Measurements from ENCODE around the gene NXNL2.

Gene NXNL2

GRCh38 chr9:88578121-88579049 is 43.4 kb downstream of the NXNL2 start:
- DNase-seq (ENCODE audit: low spot score): peak; percentile 84

GRCh38 chr9:88579050-88579715 is 44.2 kb downstream of the NXNL2 start:
- DNase-seq (ENCODE audit: low spot score): no peak

- no peak for DNase-seq (ENCODE audit: low spot score)
Observed at GRCh38 chr9:88580961-88581360, 46.0 kb downstream of the NXNL2 start.

- DNase-seq (ENCODE audit: low spot score): no peak
Observed at GRCh38 chr9:88583901-88584596, 49.1 kb downstream of the NXNL2 start.

- no peak for DNase-seq (ENCODE audit: low spot score)
Observed at GRCh38 chr9:88585426-88585825, 50.4 kb downstream of the NXNL2 start.

GRCh38 chr9:88586452-88586851 is 51.5 kb downstream of the NXNL2 start:
- DNase-seq (ENCODE audit: low spot score): no peak

GRCh38 chr9:88587182-88587581 is 52.2 kb downstream of the NXNL2 start:
- DNase-seq (ENCODE audit: low spot score): no peak

- no peak for DNase-seq (ENCODE audit: low spot score)
Observed at GRCh38 chr9:88587885-88588649, 53.1 kb downstream of the NXNL2 start.

- no peak for DNase-seq (ENCODE audit: low spot score)
Observed at GRCh38 chr9:88589656-88590055, 54.7 kb downstream of the NXNL2 start.

GRCh38 chr9:88590558-88591146 is 55.7 kb downstream of the NXNL2 start:
- no peak for DNase-seq (ENCODE audit: low spot score)

GRCh38 chr9:88593537-88594185 is 58.7 kb downstream of the NXNL2 start:
- DNase-seq (ENCODE audit: low spot score): no peak
